ENCODE results near the gene SLMAP.
"Not testable (repeated sequence)": the region's sequence is repeated elsewhere in the genome, so short reads cannot be mapped to it uniquely, and the experiment has no call there.

The SLMAP gene

GRCh38 chr3:57796261-57796660 is 40.2 kb downstream of the SLMAP start:
- DNase-seq = no peak

GRCh38 chr3:57797701-57798487 is 41.8 kb downstream of the SLMAP start:
- DNase-seq = no peak

DNA sequence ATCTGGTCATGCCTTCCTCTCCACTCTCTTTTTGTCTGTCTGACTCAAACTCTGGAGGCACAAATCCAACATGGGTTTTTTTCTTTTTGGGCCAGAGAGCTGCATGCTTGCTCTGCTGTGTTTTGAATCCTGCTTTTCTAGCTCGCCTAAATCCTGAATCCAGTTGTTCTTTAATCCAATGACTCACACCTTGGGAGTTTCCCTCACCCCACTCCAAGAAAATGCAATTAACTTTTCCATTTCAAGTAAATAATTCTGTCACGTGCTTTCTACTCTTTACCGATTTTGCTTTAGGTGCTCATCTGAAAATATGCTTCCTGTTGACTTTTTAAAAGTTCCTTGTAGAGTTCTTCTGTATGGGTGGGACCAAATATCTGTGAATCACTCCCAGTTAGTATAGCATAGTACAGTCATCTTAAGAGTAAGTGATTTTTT is 47.6 kb downstream of the SLMAP start:
- DNase-seq = no peak

- no peak for DNase-seq
These were observed 49.2 kb downstream of the SLMAP start for GRCh38 chr3:57805266-57805665.

DNA sequence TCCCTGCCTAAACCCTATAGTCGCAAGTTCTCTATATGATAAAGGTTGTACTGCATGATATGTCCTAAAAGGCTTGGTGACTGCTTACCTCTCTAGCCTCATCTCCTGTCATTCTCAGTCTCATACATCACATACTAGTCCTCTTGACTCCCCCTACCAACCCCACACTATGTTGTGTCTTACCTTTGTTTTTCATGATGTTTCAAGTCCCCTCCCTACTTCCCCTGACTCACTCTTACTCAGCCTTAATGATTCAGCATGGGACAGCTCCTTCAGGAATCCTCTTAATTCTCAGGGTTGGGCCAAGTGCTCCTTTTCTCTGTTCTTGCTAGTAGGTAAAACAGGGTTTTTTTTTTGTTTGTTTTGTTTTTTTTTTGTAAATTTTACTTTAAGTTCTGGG is 49.6 kb downstream of the SLMAP start:
- no peak for DNase-seq

DNA sequence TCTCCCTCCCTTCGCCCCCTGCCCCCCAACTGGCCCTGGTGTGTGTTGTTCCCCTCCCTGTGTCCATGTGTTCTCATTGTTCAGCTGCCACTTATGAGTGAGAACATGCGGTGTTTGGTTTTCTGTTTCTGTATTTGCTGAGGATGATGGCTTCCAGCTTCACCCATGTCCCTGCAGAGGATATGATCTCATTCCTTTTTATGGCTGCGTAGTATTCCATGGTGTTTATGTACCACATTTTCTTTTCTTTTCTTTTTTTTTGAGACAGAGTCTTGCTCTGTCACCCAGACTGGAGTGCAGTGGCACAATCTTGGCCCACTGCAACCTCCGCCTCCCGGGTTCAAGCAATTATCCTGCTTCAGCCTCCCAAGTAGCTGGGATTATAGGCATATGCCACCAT is 50.1 kb downstream of the SLMAP start:
- not testable (repeated sequence) for DNase-seq

DNA sequence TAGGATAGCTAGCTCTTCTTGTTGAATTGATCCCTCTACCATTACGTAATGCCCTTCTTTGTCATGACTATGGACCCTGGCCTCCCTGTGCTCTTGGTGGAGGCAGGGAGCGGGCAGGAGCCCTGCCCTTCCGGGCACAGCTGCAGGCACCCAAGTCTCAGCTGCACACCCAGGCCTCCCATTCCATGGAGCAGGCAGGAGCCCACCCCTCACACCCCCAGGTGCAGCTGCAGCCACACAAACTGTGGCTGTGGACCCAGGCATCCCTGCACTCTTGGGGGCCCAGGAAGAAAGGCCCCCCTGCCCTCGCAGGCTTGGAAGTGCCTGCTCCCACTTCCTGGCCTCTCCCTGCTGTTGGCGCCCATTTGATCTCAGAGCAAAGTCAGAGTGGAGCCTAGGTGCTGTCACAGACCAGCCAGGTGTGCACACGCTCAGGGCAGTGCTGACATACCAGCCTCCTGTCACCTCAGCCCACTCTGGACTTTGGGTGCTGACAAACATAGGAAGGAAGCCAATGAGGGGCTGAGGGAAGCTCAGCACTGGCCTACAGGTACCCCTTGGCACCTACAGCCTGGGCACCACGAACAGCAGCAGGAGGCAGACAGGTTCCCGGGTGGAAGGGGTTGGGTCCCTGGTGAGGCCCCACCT is 53.0 kb downstream of the SLMAP start:
- DNase-seq = no peak

DNA sequence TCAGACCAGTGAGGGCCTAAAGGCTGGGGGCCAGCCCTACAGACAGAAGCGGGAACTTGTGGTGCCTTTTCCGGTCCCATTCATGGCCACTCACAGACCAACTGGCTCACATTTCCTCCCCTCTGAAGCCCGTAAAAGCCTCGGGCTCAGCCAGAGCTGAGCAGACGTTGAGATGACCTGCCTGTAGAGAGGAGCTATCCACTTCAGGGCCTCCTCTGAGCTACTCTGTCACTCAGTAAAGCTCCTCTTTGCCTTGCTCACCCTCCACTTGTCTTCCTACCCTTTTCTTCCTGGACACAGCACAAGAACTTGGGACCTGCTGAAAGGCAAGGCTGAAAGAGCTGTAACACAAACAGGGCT is 53.5 kb downstream of the SLMAP start:
- DNase-seq = no peak

DNA sequence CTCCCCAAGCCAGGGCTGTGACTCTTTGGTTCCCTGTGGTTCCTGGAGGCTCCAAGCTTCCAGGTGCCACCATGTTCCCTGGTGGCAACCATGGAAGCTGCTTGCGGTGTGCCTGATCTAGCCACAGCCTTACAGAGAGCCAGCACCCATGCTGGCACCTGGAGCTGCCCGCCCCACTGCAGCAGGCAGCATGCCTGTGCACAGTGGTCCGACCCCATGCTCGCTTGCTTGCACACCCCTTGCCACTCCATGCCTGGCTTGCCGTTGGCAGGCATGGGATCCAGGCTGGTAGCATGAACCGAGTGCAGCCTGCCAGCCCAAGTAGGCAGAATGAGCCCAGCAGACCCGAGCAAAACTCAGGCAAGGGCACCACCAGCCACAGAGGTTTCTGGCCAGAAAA is 53.9 kb downstream of the SLMAP start:
- no peak for DNase-seq

- no peak for DNase-seq
These were observed 54.5 kb downstream of the SLMAP start for GRCh38 chr3:57810471-57811137.

GRCh38 chr3:57815036-57815435 is 58.9 kb downstream of the SLMAP start:
- no peak for DNase-seq

GRCh38 chr3:57816471-57817095 is 60.5 kb downstream of the SLMAP start:
- no peak for DNase-seq

DNA sequence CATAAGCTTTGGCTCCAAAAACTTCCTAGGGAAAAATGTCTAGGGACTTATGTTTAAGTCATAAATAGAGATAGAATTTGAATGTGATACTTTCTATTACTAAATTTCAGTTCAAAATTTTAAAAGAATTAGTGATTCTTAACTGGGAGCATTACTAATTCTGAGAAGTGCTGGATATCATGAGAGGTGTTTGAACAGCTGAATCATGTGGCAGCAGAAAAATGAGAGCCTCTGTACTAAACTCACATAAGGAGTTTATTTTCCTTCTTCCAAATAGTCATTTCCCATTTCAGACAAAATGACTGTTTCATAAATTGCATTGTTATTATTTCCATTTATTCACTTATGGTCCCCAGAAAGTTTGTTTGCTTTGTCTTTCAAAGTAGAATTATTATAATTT is 62.7 kb downstream of the SLMAP start:
- no peak for DNase-seq

GRCh38 chr3:57820479-57820878 is 64.4 kb downstream of the SLMAP start:
- no peak for DNase-seq

DNA sequence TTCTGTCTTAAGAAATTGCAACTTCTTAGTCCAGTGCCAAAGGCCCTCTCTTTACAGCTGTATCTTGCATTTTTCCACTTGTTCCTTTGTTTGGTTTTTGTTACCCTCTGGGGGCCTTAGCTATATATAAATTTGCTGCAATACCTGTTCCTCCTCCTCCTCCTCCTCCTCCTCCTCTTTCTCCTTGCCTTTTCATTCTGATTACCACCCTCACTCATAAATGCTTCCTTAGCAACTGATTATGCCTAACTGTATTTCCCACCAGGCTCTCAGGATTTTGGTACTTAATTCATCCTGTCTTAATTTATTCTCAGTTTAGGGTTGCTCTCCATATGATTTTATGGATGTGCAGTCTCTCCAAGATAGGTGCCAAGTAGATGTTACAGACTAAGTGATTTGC is 65.7 kb downstream of the SLMAP start:
- DNase-seq = no peak

GRCh38 chr3:57822686-57823085 is 66.6 kb downstream of the SLMAP start:
- DNase-seq = no peak

GRCh38 chr3:57825116-57825515 is 69.0 kb downstream of the SLMAP start:
- no peak for DNase-seq

- no peak for DNase-seq
These were observed 70.3 kb downstream of the SLMAP start for GRCh38 chr3:57826245-57826951.

GRCh38 chr3:57826952-57827723 is 71.0 kb downstream of the SLMAP start:
- DNase-seq = no peak

DNA sequence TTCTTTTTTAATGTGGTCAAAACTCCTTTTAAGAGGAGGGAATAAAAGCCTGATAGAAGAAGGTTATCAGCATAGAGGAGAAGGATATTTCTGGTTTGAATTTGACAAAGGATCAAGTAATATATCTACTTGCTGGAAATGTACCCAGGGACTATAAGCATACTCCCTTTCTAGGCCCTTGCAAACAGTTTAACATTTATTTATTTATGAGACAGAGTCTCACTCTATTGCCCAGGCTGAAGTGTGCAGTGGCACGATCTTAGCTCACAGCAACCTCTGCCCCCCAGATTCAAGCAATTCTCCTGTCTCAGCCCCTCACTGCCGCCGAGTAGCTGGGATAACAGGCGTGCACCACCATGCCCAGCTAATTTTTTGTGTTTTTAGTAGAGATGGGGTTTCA is 71.6 kb downstream of the SLMAP start:
- no peak for DNase-seq

DNA sequence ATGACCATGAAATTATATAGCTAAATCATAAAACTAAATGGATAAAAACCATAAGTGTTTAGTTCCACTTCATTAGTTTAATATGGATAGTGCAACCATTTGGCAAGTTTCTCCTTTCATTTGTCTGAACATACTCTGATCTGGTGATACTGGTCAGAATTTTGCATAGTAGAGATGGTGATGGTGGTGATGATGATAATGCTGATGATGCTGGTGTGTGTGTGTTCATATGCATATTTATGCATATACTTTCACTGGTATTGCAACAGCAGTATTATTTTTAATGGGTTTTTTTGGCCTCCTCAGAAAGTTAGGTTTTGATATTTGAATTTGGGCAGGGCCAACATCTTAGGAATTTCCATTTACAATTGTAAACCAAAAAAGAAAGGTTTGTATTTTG is 76.4 kb downstream of the SLMAP start:
- no peak for DNase-seq

DNA sequence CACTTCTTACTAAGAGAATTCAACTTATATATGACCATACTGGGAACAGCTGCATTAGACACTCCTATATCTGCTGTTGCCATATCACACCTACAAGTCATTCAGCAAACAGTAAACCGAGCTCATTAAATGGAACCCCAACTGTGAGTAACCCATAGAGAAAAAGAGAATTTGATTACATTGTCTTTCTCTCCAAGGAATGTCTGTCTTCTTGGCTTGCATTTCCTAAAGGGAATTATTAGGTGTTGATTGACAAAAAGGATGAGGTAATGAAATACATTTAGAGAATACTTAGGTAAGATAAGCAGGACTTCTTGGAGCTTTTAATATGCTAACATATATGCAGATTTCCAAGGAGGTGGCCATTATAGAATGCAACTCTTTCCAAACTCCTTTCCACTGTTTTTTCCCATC is 76.8 kb downstream of the SLMAP start:
- no peak for DNase-seq
